HepG2 (cell line): ENCODE measurements around the gene VWCE. TPM values are rescaled to one million over a fixed set of nuclear protein-coding genes. Genes with fewer than 3 reads are reported as not detected.
A peak's percentile ranks its signal among the peaks of the same experiment; 100 is the strongest.

Experiments
- ATF7 ChIP-seq, 2 experiments: fragments of 450-650 bp in 1 of 2; sonication (generic) in 1 of 2; formaldehyde crosslinking in 1 of 2; IDR thresholded peaks; 2 replicates each; pipeline versions ENCODE4 v1.4.0 to v1.6.1; 2016 to 2020; ENCODE audit warnings: antibody characterized with exemption in 1 of 2, mild to moderate bottlenecking in 1 of 2, missing genetic modification reagents in 1 of 2
- ETV5 ChIP-seq: IDR thresholded peaks from 2 replicates; pipeline ENCODE4 v1.6.1; 2018; ENCODE audit warnings: missing biosample characterization, missing genetic modification reagents, inconsistent platforms, borderline replicate concordance
- JARID2 ChIP-seq: sonication (generic); formaldehyde crosslinking; IDR thresholded peaks from 2 replicates; pipeline ENCODE4 v1.8.1; 2023; ENCODE audit warnings: missing genetic modification reagents, inconsistent platforms; ENCODE audit not compliant: insufficient replicate concordance
- PHF20 ChIP-seq: sonication (generic); formaldehyde crosslinking; IDR thresholded peaks from 2 replicates; pipeline ENCODE4 v1.5.0; 2020; ENCODE audit warnings: mild to moderate bottlenecking, missing genetic modification reagents
- PRMT3 ChIP-seq: sonication (generic); formaldehyde crosslinking; IDR thresholded peaks from 2 replicates; pipeline ENCODE4 v1.8.1; 2022; ENCODE audit warnings: low read depth, mild to moderate bottlenecking, moderate library complexity, missing genetic modification reagents, borderline replicate concordance
- RERE ChIP-seq: IDR thresholded peaks from 2 replicates; pipeline ENCODE4 v1.6.1; 2016; ENCODE audit warnings: low read depth, missing genetic modification reagents, missing compliant biosample characterization
- RORA ChIP-seq: sonication (generic); formaldehyde crosslinking; IDR thresholded peaks from 2 replicates; pipeline ENCODE4 v1.5.0; 2020; ENCODE audit warnings: mild to moderate bottlenecking, missing genetic modification reagents, moderate library complexity
- SMC3 ChIP-seq: IDR thresholded peaks from 2 replicates; pipeline ENCODE4 v1.6.1; 2011; ENCODE audit warnings: low read length, improper control_type of control experiment
- ZNF274 ChIP-seq: sonication (generic); formaldehyde crosslinking; IDR thresholded peaks from 2 replicates; pipeline ENCODE4 v1.5.1; 2020; ENCODE audit warnings: mild to moderate bottlenecking, missing genetic modification reagents
- ZNF569 ChIP-seq: sonication (generic); formaldehyde crosslinking; IDR thresholded peaks from 2 replicates; pipeline ENCODE4 v1.5.0; 2020; ENCODE audit warnings: mild to moderate bottlenecking, missing genetic modification reagents, moderate library complexity, borderline replicate concordance
- ZNF614 ChIP-seq: IDR thresholded peaks from 2 replicates; pipeline ENCODE4 v1.6.1; 2018; ENCODE audit warnings: missing biosample characterization, missing genetic modification reagents, inconsistent platforms, borderline replicate concordance
- ZNF615 ChIP-seq: sonication (generic); formaldehyde crosslinking; IDR thresholded peaks from 2 replicates; pipeline ENCODE4 v1.5.0; 2020; ENCODE audit warnings: mild to moderate bottlenecking, missing genetic modification reagents, borderline replicate concordance
- ZNF7 ChIP-seq: IDR thresholded peaks from 2 replicates; pipeline ENCODE4 v1.6.1; 2016; ENCODE audit warnings: missing biosample characterization, missing genetic modification reagents
- ZNF749 ChIP-seq: sonication (generic); formaldehyde crosslinking; IDR thresholded peaks from 2 replicates; pipeline ENCODE4 v1.8.0; 2022; ENCODE audit warnings: mild to moderate bottlenecking, missing genetic modification reagents, moderate library complexity, borderline replicate concordance
- ZSCAN31 ChIP-seq: sonication (generic); formaldehyde crosslinking; IDR thresholded peaks from 2 replicates; pipeline ENCODE4 v1.5.0; 2020; ENCODE audit warnings: low read depth, mild to moderate bottlenecking, missing genetic modification reagents
- polyA plus RNA-seq, 8 experiments: library from polyadenylated mRNA; depleted of rRNA in 3 of 8; stranded (reverse) in 7 of 8; unstranded in 1 of 8; fragments of >200 nt; fragmentation: Illumina TruSeq in 4 of 8; extraction: Trizol in 4 of 8; gene quantifications; 2 replicates each; pipeline versions ENCODE4 v1.2.1 to v1.2.3, GENCODE V29; 2011 to 2016; ENCODE audit warnings: low read depth in 4 of 8, missing spikeins in 1 of 8, mixed read lengths in 1 of 8; ENCODE audit not compliant: insufficient read depth in 1 of 8
- total RNA-seq, 5 experiments: library from RNA; depleted of rRNA; stranded (reverse); fragments of >200 nt; fragmentation: Illumina TruSeq; extraction: Trizol; gene quantifications; 2 replicates each; pipeline ENCODE4 v1.2.3, GENCODE V29; 2016; ENCODE audit warnings: low read depth in 1 of 5
- TF ChIP-seq, protein P1 (sequence below): sonication (generic); formaldehyde crosslinking; IDR thresholded peaks from 2 replicates; pipeline ENCODE4 v1.4.0; 2020; ENCODE audit warnings: mild to moderate bottlenecking, missing genetic modification reagents, borderline replicate concordance
- TF ChIP-seq, protein P2 (sequence below): sonication (generic); formaldehyde crosslinking; IDR thresholded peaks from 2 replicates; pipeline ENCODE4 v1.4.0; 2020; ENCODE audit warnings: missing genetic modification reagents

Gene VWCE
- total and polyA plus RNA-seq, 2 of the 13 experiments (the other 11 are each of a cell fraction or from before 2014, with no cell fraction given): 27.6 to 58.3 TPM

DNA sequence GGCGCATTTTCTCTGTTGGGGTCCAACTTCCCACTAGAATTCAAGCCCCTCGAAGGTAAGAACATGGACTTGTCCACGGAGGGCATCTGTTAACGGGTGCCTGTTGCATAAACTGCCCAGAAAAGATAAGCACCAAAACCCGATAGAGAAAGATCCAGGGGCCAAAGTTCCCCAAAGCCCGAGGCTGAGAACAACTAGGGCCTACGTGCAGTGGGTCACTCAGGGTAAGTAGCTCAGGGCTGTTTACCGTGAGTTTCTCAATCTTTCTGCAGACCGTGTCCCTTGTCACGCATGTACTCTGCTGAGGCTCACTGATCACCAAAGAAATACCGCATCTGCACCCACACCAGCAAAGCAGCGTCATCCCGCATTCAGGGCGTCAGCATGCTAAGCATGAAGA, 29.8 kb downstream of the VWCE start (continued):
- no peak for TF ChIP-seq RERE
- TF ChIP-seq PHF20 (CRISPR knock-in tag): no peak
- TF ChIP-seq ZNF7 (CRISPR knock-in tag): no peak
- no peak for TF ChIP-seq ATF7 (IDR thresholded peaks at IDR 0.05)
- no peak for TF ChIP-seq ATF7 (CRISPR knock-in tag; IDR thresholded peaks at IDR 0.05)
- TF ChIP-seq, protein P1, sequence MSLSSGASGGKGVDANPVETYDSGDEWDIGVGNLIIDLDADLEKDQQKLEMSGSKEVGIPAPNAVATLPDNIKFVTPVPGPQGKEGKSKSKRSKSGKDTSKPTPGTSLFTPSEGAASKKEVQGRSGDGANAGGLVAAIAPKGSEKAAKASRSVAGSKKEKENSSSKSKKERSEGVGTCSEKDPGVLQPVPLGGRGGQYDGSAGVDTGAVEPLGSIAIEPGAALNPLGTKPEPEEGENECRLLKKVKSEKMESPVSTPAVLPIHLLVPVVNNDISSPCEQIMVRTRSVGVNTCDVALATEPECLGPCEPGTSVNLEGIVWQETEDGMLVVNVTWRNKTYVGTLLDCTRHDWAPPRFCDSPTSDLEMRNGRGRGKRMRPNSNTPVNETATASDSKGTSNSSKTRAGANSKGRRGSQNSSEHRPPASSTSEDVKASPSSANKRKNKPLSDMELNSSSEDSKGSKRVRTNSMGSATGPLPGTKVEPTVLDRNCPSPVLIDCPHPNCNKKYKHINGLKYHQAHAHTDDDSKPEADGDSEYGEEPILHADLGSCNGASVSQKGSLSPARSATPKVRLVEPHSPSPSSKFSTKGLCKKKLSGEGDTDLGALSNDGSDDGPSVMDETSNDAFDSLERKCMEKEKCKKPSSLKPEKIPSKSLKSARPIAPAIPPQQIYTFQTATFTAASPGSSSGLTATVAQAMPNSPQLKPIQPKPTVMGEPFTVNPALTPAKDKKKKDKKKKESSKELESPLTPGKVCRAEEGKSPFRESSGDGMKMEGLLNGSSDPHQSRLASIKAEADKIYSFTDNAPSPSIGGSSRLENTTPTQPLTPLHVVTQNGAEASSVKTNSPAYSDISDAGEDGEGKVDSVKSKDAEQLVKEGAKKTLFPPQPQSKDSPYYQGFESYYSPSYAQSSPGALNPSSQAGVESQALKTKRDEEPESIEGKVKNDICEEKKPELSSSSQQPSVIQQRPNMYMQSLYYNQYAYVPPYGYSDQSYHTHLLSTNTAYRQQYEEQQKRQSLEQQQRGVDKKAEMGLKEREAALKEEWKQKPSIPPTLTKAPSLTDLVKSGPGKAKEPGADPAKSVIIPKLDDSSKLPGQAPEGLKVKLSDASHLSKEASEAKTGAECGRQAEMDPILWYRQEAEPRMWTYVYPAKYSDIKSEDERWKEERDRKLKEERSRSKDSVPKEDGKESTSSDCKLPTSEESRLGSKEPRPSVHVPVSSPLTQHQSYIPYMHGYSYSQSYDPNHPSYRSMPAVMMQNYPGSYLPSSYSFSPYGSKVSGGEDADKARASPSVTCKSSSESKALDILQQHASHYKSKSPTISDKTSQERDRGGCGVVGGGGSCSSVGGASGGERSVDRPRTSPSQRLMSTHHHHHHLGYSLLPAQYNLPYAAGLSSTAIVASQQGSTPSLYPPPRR (CRISPR knock-in tag): peak; percentile 47; the same call in 1 of the 2 replicates
- TF ChIP-seq ETV5: no peak
- no peak for TF ChIP-seq RORA (CRISPR knock-in tag)
- TF ChIP-seq PRMT3: no peak
- TF ChIP-seq ZNF274 (CRISPR knock-in tag): no peak
- TF ChIP-seq ZNF749 (CRISPR knock-in tag): no peak
- TF ChIP-seq ZSCAN31 (CRISPR knock-in tag): 0 out of 2 replicates have a peak, but pooled peaks have one; percentile 35
- no peak for TF ChIP-seq ZNF615
- TF ChIP-seq ZNF614 (CRISPR knock-in tag): no peak
- no peak for TF ChIP-seq ZNF569 (CRISPR knock-in tag)
- TF ChIP-seq, protein P2, sequence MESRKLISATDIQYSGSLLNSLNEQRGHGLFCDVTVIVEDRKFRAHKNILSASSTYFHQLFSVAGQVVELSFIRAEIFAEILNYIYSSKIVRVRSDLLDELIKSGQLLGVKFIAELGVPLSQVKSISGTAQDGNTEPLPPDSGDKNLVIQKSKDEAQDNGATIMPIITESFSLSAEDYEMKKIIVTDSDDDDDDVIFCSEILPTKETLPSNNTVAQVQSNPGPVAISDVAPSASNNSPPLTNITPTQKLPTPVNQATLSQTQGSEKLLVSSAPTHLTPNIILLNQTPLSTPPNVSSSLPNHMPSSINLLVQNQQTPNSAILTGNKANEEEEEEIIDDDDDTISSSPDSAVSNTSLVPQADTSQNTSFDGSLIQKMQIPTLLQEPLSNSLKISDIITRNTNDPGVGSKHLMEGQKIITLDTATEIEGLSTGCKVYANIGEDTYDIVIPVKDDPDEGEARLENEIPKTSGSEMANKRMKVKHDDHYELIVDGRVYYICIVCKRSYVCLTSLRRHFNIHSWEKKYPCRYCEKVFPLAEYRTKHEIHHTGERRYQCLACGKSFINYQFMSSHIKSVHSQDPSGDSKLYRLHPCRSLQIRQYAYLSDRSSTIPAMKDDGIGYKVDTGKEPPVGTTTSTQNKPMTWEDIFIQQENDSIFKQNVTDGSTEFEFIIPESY (CRISPR knock-in tag): peak; percentile 40; the same call in 1 of the 2 replicates
- no peak for TF ChIP-seq JARID2 (CRISPR knock-in tag)
- no peak for TF ChIP-seq SMC3
